Measurements from ENCODE around the gene H19. TPM values are rescaled to one million over a fixed set of nuclear protein-coding genes. Genes with fewer than 3 reads are reported as not detected.

Gene H19
- total RNA-seq: 9,050 and 10,998 TPM in 2 replicates
- polyA plus RNA-seq (2012): 10,461 TPM

DNA sequence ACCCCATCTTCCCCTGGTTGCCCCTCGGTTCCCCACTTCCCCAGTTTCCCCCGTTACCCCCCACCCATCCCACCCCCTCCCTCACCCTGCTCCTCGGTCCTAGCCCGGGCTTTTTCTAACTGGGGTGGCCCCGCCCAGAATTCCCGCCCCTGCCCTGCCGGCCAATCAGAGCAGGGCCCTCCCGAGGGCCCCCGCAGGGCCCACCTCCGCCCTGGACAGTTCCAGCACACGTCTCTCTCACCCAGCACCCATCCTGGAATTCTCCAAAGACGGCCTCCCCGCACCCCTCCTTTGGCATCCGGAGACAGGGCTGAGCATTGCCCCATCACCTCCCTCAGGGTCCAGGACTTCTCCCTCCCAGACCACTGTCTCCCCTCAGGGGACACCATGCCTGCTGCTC lies at the start of gene H19:
Gene H19, minus strand, starts transcription at position 88 of the 400 bp plus-strand sequence.
- no peak for DNase-seq (ENCODE audit: low read depth)

DNA sequence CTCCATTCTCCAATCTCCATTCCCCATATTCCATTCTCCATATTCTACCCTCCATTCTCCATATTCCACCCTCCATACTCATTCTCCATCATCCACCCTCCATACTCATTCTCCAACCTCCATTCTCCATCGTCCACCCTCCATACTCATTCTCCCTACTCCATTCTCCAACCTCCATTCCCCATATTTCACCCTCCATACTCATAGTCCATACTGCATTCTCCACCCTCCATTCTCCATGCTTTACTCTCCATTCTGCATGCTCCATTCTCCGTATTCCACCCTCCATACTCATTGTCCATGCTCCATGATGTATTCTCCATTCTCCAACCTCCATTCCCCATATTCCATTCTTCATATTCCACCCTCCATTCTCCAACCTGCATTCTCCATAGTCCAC lies 44.3 kb upstream of the H19 start:
- no peak for DNase-seq (ENCODE audit: low read depth)

DNA sequence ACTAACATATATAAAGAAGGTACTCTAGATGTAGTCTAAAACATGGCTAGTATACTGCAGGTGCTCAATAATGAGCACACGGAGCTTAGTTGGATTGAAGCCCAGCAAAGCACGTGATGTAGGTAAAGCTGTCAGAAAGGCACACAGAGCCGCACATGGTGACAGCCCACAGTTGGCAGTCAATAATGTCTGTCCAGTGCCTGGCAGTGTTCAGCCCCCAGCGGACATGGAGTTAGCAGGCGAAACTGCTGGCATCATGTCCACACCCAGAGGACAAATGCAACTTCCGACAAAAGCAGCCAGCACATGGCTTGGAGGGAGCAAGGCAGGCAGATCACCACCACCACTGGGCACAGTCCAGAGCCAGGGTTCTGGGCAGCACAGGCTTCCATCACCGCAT lies 43.5 kb upstream of the H19 start:
- DNase-seq (ENCODE audit: low read depth): no peak

DNA sequence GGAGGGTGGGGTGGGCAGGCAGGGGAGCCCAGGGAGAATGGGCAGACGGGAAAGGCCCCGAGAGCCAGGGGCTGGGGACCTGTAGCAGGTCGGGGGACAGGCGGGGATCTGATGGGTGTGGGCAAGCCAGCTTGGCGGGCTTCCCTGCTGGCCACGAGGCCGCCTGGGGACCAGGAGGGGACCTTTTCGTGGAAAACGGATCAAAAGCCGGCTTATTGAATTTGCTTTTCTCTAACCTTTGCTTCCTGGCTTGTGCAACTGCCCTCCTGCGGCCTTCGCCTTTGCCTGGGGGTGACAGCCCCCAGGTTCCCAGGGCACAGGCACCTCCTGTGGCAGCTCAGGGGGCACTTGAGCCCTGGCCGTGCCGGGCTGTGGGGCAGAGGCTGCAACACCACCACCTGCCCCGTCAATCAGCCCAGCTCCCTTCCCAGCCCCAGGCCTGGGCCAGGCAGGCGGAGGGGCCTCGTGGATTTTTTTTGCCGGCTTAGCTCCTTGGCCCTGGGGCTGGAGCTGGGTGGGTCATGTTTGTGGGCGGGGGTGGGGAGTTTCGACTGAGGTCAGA lies 41.6 kb upstream of the H19 start:
- DNase-seq (ENCODE audit: low read depth): no peak

DNA sequence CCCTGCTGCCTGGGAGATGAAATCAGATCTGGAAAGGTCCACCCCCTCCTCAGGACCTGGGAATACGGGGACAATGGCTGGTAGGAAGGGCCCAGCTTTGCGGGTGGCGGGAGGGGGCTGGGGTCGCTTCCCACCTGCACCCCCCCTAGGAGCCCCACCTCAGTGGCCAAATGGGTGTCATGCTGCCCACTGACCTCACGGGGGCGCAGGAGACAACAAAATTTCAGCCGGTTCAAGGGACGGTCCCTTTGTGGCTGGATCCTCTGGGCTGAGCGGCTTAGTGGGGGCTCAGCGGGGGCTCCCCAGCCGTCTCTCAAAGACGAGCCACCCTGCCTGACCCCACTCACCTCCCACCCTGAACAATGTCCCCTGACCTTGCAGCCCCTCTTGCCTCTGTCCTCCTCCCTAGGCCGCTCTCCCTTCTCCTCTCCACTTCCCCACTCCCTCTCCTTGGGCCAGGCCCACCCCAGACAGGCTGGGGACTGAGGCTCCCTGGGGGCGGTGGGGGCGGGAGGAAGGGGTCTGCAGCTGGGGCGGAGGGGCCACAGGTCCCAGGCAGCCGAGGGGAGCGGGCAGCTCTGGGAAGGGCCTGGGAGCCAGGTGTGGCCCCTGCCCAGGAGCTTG lies 39.3 kb upstream of the H19 start:
- no peak for DNase-seq (ENCODE audit: low read depth)

GRCh38 chr11:2035382-2035781 lies 37.7 kb upstream of the H19 start:
- no peak for DNase-seq (ENCODE audit: low read depth)

GRCh38 chr11:2031058-2031457 lies 33.4 kb upstream of the H19 start:
- no peak for DNase-seq (ENCODE audit: low read depth)

GRCh38 chr11:2027708-2028107 lies 30.1 kb upstream of the H19 start:
- DNase-seq (ENCODE audit: low read depth): no peak

GRCh38 chr11:2015025-2015424 lies 17.4 kb upstream of the H19 start:
- DNase-seq (ENCODE audit: low read depth): no peak

GRCh38 chr11:2012440-2012839 lies 14.8 kb upstream of the H19 start:
- DNase-seq (ENCODE audit: low read depth): no peak

GRCh38 chr11:2004466-2004865 lies 6.8 kb upstream of the H19 start:
- DNase-seq (ENCODE audit: low read depth): no peak

DNA sequence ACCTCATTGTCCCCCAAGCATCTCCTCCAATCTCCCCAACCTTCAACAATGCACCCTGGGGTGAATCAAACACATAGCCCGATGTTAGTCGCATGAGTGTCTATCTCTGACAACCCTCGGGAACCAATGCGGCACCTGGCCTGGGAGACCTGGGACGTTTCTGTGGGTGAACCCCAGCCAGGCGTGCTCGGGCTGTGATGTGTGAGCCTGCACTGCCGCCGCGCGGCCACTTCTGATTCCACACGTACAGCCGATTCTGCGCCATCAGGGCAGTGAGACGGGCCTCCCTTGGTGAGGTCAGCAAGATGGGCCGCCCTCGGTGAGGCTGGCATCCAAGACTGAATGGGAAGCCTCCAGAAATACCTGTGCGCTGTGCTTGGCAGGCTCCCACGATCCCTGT lies 5.2 kb upstream of the H19 start:
- no peak for DNase-seq (ENCODE audit: low read depth)

- no peak for DNase-seq (ENCODE audit: low read depth)
Measured at GRCh38 chr11:2002042-2002776, 4.6 kb upstream of the H19 start.

DNA sequence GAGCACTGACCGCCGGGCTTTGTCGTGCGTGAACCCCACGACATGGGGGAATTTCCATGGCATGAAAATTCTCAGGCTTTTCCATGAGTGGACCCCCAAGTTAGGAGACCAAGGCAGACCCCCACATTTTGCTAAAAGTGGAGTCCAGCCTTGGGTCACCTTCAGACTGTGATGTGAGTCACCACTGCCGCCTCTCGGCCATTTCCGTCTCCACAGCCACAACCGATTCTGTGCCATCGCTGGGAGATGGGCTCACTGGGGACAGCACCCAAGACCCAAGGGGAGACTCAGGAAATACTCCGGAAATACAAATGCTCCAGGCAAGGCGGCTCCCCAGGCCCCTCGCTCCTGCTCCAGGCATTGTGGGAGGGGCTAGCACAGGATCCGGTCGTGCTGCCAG lies 1.2 kb upstream of the H19 start:
- DNase-seq (ENCODE audit: low read depth): no peak

GRCh38 chr11:1998290-1998689 lies 648 bp upstream of the H19 start:
- no peak for DNase-seq (ENCODE audit: low read depth)

DNA sequence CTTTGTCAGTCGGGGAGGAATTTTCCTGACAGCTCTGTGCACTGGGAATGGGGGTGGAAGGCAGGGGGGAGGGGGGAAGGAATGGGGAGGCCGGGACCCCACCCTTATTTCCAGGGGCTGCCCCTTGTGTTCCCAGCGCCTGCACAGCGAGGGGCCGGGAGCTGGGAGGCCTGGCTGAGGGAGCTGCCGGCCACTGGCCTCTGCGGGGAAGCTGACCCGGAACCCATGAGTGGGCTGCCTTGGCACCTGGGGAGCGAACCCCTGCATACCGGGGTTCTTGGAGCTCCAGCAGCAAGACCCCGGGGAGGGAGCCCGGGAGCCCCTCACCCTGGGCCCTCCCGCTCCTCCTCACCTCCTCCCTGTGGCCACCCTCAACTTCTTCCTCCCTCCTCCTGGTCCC lies 3.5 kb downstream of the H19 start:
- peak; percentile 50 for DNase-seq (ENCODE audit: low read depth)

- no peak for DNase-seq (ENCODE audit: low read depth)
Measured at GRCh38 chr11:1992111-1992510, 5.5 kb downstream of the H19 start.

GRCh38 chr11:1990872-1991578 lies 6.6 kb downstream of the H19 start:
- DNase-seq (ENCODE audit: low read depth): no peak

DNA sequence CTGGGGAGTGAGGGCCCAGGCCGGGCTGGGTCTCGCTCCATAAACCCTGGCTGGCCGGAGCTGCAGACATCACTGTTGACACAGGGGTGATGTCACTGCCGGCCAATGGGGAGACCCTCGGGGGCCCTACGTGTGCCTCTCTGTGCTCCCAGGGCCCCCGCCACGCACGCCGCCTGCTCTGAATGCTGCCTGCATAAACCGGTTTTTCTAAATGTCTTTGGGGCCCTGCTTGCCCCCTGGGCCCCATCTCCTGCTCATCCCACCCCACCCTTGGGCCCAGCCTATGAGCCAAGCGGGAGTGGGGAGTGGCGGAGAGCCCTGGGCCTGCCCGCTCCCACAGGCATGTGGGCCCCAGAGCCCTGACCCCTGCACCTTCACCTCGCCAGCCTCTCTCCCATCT lies 7.7 kb downstream of the H19 start:
- no peak for DNase-seq (ENCODE audit: low read depth)

GRCh38 chr11:1988667-1989317 lies 8.8 kb downstream of the H19 start:
- DNase-seq (ENCODE audit: low read depth): no peak

- DNase-seq (ENCODE audit: low read depth): no peak
Measured at GRCh38 chr11:1988174-1988573, 9.5 kb downstream of the H19 start.

DNA sequence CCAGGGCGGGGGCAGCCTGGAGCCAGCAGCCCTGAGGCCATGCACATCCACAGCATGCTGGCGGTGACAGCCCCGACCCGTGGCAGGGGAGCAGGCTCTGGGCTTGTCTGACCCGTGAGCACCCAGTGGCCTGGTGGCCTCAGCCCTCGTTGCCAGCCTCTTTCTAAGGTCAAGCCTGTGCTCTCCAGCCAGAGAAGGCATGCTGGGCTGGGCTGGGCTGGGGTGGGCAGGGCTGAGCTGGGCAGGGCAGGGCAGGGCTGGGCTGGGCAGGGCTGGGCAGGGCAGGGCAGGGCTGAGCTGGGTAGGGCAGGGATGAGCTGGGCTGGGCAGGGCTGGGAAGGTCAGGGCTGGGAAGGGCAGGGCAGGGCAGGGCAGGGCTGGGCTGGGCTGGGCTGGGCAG lies 10.6 kb downstream of the H19 start:
- no peak for DNase-seq (ENCODE audit: low read depth)
